ENCODE data around the gene BIN1.
"Not testable (repeated sequence)": the region's sequence is repeated elsewhere in the genome, so short reads cannot be mapped to it uniquely, and the experiment has no call there.

BIN1 gene

DNA sequence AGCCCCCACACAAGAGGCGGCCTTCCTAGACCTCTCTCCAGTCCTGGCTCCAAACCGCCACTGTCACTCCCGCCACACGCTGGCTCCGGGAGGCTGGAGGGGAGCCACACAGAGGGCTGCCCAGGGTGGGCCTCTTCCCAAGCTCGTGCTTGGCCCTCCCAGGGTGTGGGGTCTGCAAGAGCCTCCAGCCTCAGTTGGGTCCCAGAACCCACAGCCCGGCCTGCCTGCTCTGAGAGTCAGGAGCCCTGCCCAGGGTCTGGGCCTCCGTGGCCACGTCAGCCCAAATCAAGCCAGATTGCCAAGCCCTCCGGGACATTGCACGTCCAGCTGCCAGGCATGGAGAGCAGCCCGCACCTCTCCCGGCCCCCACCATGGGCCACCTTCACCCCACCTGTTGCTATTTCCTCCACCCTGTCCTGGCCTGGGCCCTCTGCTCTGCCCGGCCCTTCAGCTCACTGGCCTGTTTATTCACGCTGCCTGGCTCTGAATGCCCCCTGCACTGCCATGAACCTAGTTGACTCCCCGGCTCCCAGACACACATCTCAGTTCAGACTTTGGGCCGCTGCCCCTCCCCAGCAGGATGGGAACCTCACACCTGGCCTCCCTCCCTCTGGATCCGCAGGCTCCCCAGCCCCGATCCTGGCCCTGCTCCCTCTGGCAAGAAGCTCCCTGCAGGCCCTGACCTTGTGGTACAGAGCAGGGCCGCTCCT is 61.0 kb downstream of the BIN1 start:
- no peak for DNase-seq

DNA sequence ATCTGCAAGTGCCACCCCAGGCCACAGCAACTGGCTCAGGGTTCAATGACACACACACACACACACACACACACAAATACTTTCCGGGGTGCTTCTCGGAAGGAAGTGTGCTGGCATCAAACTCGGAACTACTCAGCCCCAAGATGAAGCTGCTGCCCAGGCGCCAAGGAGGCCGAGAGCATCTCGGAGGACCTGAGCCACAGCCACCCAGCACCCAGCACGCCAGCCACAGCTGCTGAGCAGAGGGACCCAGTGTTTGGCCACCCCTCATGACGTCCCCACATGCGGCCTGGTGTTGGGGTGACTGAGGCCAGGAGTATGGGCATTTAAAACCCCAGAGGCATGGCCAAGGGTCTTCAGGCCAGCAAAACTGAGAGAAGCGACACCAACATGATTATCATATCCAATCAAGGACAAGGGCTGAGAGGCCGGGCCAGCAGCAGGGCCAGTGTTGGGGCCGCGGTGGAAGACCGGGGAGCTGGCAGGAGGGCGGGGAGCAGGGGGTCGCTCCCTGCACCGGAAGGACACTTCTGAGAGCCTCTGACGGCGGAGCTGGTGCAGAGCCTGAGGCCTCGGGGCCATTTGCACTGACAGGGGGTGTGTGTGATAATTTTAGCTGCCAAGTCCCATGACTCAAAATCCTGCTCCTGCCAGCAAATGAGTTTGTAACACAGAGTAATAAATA is 61.8 kb downstream of the BIN1 start:
- DNase-seq = no peak

DNA sequence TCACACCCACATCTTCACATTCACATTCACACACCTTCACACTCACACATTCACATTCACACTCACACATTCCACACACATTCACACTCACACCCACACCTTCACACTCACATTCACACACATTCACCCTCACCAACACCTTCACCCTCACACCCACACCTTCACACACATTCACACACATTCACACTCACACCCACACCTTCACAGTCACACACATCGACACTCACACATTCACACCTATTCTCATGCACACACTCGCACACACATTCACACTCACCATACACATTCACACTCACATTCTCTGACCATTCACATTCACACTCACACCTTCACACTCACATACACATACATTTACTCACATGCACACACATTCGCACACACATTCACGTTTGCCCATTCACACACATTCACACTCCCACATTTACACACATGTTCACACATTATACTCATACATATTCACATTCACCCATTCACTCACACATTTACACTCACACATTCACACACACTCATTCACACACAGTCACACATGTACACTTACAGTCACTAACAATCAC is 62.7 kb downstream of the BIN1 start:
- DNase-seq = no peak

DNA sequence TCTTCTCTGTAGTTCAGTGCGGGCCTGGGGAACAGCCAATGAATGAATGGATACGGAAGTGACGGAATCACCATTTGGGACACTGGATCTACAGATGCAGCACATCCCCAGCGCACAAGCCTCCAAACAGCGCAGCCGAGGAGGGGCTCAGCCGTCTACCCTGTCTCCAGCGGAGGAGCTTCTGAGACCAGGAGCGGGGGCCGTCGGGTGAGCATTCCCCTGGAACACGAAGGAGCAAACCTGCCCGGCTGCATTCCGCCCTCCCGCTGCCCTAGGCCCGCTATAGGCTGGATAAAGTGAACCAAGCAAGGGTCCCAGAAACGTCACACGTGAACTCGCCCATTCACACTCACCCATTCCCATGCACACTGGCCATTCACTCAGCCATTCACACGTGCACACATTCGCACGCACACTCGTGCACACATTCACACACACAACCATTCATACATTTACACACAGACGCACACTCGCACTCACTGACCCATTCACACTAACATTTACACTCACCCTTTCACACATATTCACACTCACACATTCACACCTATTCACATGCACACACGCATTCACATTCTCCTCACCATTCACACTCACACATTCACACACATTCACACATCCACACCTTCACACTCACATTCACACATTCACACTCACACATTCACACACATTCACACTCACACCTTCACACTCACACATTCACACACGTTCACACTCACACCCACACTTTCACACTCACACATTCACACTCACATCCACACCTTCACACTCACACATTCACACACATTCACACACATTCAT is 63.4 kb downstream of the BIN1 start:
- DNase-seq = no peak

DNA sequence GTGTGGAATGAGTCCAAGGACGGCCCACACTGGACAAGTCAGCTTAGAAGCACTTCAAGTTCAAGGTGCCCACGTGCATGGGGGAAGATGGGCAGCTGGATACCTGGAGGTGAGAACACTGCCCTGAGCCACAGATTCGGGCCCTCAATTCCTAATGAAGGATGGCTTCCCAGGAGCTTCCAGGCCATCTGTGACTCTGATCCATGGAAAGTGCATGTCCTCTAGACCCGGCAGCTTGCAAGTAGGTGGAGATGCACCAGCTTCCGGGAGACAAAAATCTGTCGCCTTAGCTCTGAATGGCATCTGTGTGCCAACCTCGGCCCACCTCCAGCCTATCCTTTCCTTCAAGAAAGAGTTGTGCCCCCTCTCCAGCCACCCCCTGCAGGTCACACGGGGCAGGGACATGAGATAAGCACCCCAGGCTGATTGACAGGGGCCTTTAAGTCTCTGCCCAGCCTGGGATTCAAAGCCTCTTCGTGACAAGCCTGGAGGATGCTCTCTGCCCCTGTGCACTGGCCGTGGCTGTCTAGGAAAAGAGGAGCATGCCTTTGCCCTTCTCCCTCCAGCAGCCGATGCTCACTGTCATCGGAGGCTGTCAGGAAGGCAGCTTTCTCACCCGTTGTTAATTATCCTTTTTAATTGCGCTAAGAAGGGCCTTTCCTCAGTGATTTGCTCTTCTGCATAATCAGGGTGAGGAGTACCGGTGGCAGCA is 65.5 kb downstream of the BIN1 start:
- DNase-seq = no peak

DNA sequence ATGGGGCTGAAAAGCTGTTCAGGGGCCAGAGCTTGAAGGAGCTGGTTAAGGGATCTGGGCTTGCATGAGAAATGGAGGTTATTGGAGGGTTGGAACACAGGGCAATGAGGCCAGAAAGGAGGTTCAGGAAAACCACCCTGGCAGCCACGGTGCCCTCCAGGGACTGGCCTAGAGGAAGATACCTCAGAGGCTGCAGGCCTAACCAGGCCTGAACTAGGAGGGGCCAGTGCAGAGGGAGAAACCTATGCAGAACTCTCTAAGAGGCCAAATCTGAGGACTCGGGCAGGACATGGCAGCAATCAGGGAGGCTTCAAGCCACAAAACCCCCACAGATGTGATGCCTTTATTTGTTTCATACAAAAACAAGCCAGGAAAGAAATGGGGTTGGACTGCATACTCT is 66.8 kb downstream of the BIN1 start:
- DNase-seq = no peak

DNA sequence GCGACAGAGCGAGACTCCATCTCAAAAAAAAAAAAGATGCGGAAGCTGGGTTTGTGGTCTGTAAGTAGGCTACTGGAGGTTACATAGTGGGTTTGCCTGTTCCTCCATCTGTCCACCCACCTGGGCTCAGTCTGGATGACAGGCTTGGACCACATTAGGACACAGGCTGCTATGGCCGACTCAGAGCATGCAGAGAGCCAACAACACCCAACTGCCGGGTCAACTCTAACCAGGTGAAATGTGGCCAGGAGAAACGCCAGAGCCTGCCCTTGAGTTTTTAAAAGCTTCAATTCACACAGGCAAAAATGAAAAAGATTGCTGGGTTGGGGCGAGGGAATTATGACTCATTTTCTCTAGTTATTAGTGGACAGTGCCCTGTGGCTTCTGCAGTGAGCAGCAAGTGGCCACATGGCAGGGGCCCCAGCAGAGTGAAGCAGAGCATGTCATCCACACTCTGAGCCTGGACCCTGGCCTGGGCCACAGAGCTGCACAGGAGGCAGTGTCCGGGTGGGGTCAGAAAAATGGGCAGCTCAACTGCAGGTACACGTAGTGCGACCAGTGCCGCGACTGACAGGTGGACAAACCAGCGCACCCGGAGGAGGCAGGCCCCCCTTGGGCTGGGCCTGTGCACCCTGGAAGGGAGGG is 67.4 kb downstream of the BIN1 start:
- no peak for DNase-seq

DNA sequence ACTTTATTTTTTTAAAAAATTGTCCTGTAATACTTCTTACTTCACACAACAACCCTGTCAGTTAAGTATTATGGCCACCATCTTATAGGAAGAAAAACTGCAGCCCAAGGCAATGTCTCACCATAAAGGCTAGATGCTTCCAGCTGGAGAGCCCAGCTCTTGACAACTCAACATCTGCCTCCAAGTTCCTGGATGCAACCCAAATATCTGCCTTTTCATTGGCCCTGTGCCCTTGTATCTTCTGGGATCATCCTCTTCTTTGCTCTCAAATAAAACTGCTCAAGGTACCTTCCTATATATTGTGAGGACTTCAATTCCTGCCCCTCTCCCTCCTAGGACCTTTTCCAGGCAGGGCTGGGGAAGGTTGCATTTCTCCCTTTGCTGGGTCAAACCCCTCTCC is 69.5 kb downstream of the BIN1 start:
- DNase-seq = no peak

DNA sequence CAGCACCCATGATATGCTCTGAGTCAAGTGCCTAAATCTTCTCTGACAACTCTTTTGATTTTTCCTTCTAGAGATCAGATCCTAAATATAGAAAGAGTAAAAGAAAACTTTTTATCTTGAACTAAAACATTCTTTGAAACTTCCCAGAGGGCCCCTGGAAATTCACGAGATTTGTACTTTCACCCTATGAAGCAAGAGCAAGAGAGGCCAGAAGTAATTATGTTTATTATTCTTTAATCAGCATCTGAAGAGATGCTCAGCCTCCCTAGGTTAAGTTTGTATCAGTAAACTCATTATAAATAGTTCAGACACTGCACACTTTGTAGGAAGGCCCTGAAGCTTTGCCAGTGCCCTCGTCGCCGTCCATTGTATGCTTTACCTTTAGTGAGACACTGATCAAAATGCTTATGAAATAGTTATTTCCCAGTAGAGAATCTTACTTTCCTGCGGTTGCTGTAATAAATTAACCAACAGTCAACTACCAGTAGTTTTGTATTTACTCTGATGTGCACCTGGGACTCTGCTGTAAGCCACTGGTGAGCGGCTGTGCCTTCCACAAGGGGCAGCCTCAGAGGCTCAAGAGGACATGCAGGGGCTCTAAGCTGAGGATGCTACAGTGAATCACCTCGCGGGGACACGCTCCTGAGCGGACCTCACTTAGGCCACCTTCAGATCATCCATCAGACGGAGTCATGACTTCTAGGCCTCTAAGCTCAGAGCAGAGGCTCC is 71.9 kb downstream of the BIN1 start:
- DNase-seq = no peak

DNA sequence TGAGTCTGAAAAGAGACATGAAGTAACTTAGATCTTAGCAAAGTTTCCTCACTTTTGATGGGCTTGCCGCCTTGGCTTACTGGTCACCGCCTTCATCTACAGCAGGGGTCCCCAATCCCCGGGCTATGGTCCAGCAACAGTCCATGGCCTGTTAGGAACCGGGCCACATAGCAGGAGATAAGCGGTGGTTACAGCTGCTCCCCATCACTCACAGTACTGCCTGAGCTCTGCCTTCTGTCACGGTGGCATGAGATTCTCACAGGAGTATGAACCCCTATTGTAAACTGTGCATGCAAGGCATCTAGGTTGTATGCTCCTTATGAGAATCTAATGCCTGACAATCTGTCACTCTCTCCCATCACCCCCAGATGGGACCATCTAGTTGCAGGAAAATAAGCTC is 72.9 kb downstream of the BIN1 start:
- no peak for DNase-seq

DNA sequence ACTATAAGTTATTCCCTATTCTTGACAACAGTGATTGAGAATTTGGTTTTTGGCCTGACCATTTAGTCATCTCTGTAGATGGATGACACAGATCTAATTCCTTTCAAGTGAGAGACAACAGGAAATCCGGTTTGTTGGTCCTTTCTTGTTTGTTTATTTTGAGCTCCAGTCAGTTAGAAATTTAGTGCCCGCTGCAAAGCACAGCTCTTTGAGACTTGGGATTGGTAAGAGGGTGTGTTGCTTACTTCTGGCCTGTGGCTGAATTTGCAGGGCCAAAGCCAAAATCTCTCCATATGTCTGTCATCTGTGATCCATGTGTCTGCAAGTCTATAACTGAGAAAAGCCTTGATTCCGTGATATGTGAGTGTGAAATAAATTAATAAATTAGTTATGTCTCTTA is 74.3 kb downstream of the BIN1 start:
- DNase-seq = no peak

DNA sequence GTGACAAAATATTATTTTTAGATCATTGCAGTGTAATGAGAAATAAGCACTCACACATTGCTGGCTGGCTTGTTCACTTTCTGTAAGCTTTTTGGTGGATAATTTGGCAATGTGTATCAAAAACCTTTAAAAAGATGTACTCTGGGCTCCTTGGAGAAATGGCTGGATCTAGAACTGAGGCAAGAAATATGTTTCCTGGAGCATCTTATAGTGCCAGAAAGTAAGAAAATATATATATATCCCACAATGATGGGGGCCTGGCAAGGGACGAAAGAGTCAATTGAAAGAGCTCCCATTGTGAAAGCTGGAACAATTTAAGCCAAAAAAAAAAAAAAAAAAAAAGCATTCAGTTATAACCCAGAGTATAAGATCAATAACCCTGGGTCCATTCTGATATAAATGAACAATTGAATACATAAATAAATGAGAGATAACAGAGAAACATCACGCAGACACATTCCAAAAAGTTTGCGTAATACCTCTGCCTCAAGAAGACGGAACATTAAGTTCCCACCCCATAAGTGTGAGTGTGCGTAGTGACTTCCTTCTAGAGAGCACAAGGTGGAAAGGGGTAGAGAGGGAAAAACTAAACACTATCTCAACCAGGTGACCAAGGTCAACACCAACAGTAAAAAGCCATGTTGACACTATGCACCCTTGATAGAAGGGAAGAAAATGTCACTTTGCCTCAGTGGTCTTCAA is 77.5 kb downstream of the BIN1 start:
- DNase-seq = no peak

DNA sequence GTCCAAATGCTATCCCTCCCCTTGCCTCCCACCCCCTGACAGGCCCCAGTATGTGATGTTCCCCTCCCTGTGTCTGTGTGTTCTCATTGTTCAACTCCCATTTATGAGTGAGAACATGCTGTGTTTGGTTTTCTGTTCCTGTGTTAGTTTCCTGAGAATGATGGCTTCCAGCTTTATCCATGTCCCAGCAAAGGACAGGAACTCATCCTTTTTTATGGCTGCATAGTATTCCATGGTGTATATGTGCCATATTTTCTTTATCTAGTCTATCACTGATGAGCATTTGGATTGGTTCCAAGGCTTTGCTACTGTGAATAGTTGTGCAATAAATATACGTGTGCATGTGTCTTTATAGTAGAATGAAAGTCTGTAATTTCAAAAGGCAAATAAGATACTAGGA is 78.2 kb downstream of the BIN1 start:
- not testable (repeated sequence) for DNase-seq

DNA sequence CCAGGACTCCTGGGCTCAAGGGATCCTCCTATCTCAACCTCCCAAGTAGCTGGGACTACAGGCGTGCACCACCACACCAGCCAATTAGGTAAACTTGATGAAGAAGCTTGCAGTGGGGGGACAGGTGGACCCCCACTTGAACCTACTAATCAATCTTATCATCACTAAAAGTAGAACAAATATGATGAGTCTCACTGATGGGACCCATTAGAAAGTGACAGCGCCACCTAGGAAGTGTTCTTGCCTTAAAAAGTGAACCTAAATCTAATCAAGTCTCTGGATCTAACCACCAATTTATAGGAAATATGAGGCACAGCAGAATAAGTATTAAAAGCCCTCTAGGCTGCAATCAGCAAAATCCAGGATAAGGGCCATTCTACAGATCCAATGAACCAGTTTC is 79.2 kb downstream of the BIN1 start:
- no peak for DNase-seq

DNA sequence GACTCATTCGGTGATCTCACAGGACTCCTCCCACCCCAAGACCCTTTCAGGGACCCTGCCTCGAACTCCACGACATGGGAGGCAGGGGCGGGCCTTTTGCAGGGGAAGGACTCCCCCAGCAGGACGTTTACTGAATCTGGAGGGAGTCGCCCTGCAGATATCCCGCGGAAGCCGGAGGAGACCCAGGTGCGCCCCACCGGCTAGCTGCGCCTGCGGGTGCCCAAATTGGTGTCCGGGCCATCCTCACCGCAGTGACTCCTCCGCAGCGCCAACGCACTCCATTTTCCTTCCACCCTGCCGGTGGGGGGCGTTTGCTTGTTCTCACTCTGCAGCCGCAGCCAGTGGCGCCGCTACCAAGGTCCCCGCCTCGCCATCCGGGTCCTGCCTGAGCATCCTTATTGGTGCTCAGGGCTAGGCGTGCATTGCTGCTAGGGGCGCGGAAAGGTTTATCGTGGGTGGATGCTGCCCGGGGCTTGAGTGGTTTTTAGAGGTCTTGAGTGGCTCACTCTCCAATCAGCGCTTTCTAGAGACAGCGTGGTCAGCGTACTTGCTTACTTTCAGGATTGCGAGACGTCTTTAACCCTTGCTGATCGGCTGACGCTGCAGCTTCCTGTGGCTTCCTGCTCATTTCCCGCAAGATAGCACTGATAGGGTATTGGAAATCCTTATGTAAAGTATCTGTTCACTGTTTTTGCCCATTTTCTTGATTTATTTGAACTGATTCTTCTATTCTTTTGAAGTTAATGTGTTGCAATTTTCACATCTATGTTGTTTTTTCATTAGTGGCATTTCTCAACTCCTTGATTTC is 81.4 kb downstream of the BIN1 start:
- peak; percentile 77 for DNase-seq

DNA sequence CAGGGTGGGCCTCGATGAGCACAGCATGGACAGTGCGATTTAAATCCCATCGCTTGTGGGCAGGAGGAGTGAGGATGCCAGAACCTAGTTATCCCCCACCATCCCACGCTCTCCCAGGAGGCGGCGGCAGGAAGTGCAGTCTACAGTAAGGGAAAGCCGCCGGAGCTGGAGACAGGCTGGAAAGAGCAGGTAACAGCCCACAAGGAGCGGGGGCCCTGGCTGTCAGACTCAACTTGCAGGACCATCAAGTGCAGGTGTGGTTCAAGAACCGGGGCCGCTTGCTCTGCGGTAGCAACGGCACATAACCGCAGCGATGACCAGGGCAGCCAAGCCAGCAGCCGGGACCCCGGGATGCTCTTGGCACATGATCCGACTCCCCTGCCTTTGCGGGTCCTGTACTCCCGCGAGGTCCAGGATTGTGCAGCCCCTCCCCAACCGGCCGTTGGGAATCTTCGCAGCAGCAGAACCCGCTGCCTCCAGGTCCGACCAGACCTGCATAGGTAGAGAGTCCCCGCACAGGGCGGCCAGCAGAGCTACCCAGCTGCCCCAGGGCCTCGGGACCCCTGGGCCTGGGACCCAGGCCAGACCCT is 82.1 kb downstream of the BIN1 start:
- peak; percentile 61 for DNase-seq

DNA sequence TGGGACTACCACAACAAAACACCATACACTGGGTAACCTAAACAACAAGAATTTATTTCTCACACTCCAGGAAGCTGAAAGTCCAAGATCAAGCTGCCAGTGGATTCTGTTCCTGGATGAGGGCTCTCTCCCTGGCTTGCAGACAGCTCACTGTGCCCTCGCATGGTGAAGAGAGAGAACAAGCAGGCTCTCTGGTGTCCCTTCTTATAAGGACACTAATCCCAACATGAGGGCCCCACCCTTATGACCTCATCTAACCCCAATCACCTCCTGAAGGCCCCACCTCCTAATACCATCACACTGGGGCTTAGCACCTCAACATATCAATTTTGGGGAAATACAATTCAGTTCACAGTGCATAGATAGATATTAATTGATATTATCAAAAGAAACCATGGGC is 83.5 kb downstream of the BIN1 start:
- DNase-seq = no peak

DNA sequence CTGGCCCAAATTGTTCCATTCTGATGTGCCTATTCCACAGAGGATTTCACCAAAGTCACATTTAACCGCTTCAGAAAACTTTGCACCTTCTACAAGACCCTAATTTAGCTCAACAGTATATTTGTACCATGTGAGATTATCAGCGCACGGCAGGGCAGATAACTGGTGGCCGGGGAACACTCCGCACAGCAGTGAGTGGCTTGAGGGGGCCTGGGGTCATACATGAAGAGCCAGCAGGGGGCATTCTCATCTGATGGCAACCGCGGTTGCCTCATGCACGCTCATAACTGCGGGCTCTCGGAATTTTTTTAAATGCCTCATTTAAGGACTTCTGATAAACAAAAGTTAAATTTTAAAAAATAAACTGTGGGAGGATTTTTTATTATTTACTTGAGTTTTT is 84.1 kb downstream of the BIN1 start:
- DNase-seq = no peak

DNA sequence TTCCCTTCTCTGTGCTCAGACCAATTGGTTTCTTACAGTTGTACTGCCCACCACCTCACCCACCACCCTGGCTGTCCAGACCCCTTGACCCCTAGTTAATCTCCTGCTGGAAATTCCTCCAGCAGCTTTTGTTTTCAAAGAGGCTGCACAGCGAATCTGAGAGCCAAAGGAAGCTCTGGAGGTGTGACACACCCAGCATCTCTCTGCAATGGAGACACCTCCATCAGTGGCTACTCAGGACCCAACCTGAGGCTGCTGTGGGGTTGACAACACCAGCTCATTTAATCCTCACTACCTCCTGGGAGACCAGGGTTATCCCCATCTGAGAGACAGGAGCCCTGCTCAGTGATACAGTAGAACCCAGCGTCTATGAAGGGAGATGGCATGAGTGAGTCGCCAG is 86.4 kb downstream of the BIN1 start:
- DNase-seq = no peak

DNA sequence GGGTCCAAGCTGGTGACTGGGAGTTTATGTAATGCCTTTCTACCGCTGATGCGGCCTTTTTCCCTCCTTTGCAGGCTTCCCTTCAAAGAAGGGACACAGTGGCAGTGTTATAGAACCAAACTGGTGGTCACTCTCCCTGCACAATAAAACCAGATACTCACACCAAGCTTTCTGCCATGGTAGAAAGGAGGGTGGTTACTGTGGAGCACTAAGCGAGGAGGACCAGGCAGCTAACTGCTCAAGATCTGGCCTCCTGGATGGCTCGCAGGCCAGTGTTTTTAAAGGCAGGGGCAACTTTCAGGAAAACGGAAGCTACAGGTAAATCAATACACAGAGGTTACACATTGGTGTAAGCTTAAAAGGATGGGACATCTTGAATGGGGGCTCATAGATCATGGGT is 89.4 kb downstream of the BIN1 start:
- DNase-seq = no peak
